A549 (cell line): ENCODE measurements around the gene MPP3. TPM values are rescaled to one million over a fixed set of nuclear protein-coding genes. Genes with fewer than 3 reads are reported as not detected.

Experiments used
- ATAC-seq, 2 experiments: fragments of 200-7000 bp in 1 of 2; fragments of >200 bp in 1 of 2; cut with Nextera tagmentation in 1 of 2; cut with Tn5 transposase in 1 of 2; 3 replicates each; pipeline versions ENCODE4 v1.8.0 to v1.9.1; 2018 to 2020; ENCODE audit warnings: mild to moderate bottlenecking in 1 of 2, moderate library complexity in 1 of 2
- CTCF ChIA-PET: fragments of 300-600 bp; sonication (Branson Sonifier 250); formaldehyde crosslinking; extraction: SDS; loops from one replicate; lab custom pipeline; 2021; ENCODE audit warnings: antibody characterized with exemption, inconsistent platforms; lab: Yijun Ruan, JAX
- POLR2A ChIA-PET: fragments of 350-600 bp; formaldehyde crosslinking; extraction: SDS; loops from one replicate; lab custom pipeline; 2021; ENCODE audit warnings: antibody characterized with exemption, inconsistent platforms; lab: Yijun Ruan, JAX
- DNase-seq, 2 experiments: peaks; one replicate each; pipeline versions ENCODE4 v3.0.0 to v3.0.0-alpha.2; 2011 to 2016; ENCODE audit warnings: low read depth in 1 of 2, low spot score in 1 of 2
- FAIRE-seq: peaks from 2 replicates; lab custom pipeline; 2011; peaks lifted over from hg19 to GRCh38; lab: Jason Lieb, UNC
- H3K27ac ChIP-seq, 2 experiments: fragments of >200 bp; sonication (Bioruptor Twin); formaldehyde crosslinking; 3 replicates each; pipeline ENCODE4 v1.5.1; 2016 to 2017
- H3K4me1 ChIP-seq: fragments of >200 bp; sonication (Bioruptor Twin); formaldehyde crosslinking; 3 replicates; pipeline ENCODE4 v1.6.1; 2016
- H3K4me2 ChIP-seq: fragments of >200 bp; sonication (Bioruptor Twin); formaldehyde crosslinking; 3 replicates; pipeline ENCODE4 v1.6.1; 2016
- H3K4me3 ChIP-seq: fragments of >200 bp; sonication (Bioruptor Twin); formaldehyde crosslinking; 3 replicates; pipeline ENCODE4 v1.5.1; 2016
- H3K9me3 ChIP-seq: fragments of >200 bp; sonication (Bioruptor Twin); formaldehyde crosslinking; 3 replicates; pipeline ENCODE4 v1.6.1; 2016
- ATOH8 ChIP-seq: fragments of 250-450 bp; sonication (Bioruptor Pico); IDR thresholded peaks from 2 replicates; pipeline ENCODE4 v1.5.0; 2020; ENCODE audit warnings: low read depth, mild to moderate bottlenecking, moderate library complexity
- CBX2 ChIP-seq: fragments of 200-600 bp; sonication (generic); IDR thresholded peaks from 2 replicates; pipeline ENCODE4 v1.6.1; 2016; ENCODE audit warnings: low read depth, mild to moderate bottlenecking, borderline replicate concordance
- CEBPB ChIP-seq, 2 experiments: fragments of >200 bp in 1 of 2; sonication (Bioruptor Twin) in 1 of 2; formaldehyde crosslinking in 1 of 2; IDR thresholded peaks; 2 replicates each; pipeline ENCODE4 v1.6.1; 2012 to 2016
- CHD2 ChIP-seq: fragments of 150-350 bp; IDR thresholded peaks from 2 replicates; pipeline ENCODE4 v1.6.1; 2014; ENCODE audit warnings: low read length; ENCODE audit not compliant: partially characterized antibody
- CTCF ChIP-seq: fragments of >200 bp; sonication (Bioruptor Twin); formaldehyde crosslinking; IDR thresholded peaks from 3 replicates; pipeline ENCODE4 v1.5.1; 2016
- ELK1 ChIP-seq: fragments of 150-350 bp; IDR thresholded peaks from 2 replicates; pipeline ENCODE4 v1.6.1; 2014; ENCODE audit warnings: low read depth, mild to moderate bottlenecking, low read length
- FOSB ChIP-seq: fragments of 250-450 bp; sonication (Bioruptor Pico); IDR thresholded peaks from 2 replicates; pipeline ENCODE4 v1.5.0; 2020; ENCODE audit warnings: mild to moderate bottlenecking, moderate library complexity
- GATA3 ChIP-seq: IDR thresholded peaks from 2 replicates; pipeline ENCODE4 v1.6.1; 2012; ENCODE audit warnings: borderline replicate concordance
- HMGXB4 ChIP-seq: fragments of 250-450 bp; sonication (Bioruptor Pico); IDR thresholded peaks from 2 replicates; pipeline ENCODE4 v1.5.0; 2021; ENCODE audit warnings: mild to moderate bottlenecking, moderate library complexity, borderline replicate concordance
- JUN ChIP-seq, 2 experiments: fragments of >200 bp; sonication (Bioruptor Twin); formaldehyde crosslinking; IDR thresholded peaks; 2 replicates in 1 of 2; 3 replicates in 1 of 2; pipeline ENCODE4 v1.6.1; 2016 to 2017
- PHF8 ChIP-seq: fragments of 200-600 bp; sonication (generic); IDR thresholded peaks from 2 replicates; pipeline ENCODE4 v1.6.1; 2016; ENCODE audit warnings: low read depth, mild to moderate bottlenecking, antibody characterized with exemption, moderate library complexity, borderline replicate concordance
- POLR2AphosphoS2 ChIP-seq: conservative IDR thresholded peaks from 2 replicates; pipeline ENCODE4 v1.6.1; 2012; ENCODE audit warnings: low read length, improper control_type of control experiment, inconsistent platforms
- RAD21 ChIP-seq, 2 experiments: fragments of >200 bp in 1 of 2; sonication (Bioruptor Twin) in 1 of 2; formaldehyde crosslinking in 1 of 2; IDR thresholded peaks in 1 of 2; conservative IDR thresholded peaks in 1 of 2; 2 replicates in 1 of 2; 3 replicates in 1 of 2; pipeline ENCODE4 v1.6.1; 2012 to 2018; ENCODE audit warnings: inconsistent platforms in 1 of 2
- RARB ChIP-seq: fragments of 250-450 bp; sonication (Bioruptor Pico); IDR thresholded peaks from 2 replicates; pipeline ENCODE4 v1.8.0; 2021; ENCODE audit warnings: mild to moderate bottlenecking, moderate library complexity
- SMC3 ChIP-seq: fragments of >200 bp; sonication (Bioruptor Twin); formaldehyde crosslinking; IDR thresholded peaks from 3 replicates; pipeline ENCODE4 v1.6.1; 2018; ENCODE audit warnings: inconsistent platforms
- SREBF2 ChIP-seq: fragments of 450-650 bp; IDR thresholded peaks from 2 replicates; pipeline ENCODE4 v1.6.1; 2014; ENCODE audit warnings: mild to moderate bottlenecking, moderate library complexity
- TFCP2L1 ChIP-seq: fragments of 250-450 bp; sonication (Bioruptor Pico); IDR thresholded peaks from 2 replicates; pipeline ENCODE4 v1.5.0; 2021; ENCODE audit warnings: mild to moderate bottlenecking
- ZFP36 ChIP-seq: fragments of 450-650 bp; IDR thresholded peaks from 2 replicates; pipeline ENCODE4 v1.6.1; 2014; ENCODE audit warnings: borderline replicate concordance; ENCODE audit not compliant: partially characterized antibody
- WGBS: methylation state at CpG from one replicate; pipeline ENCODE4 v1.1.6; 2017; ENCODE audit errors: missing lambda C conversion rate; 5-methylcytosine and 5-hydroxymethylcytosine counted together
- polyA plus RNA-seq, 4 experiments: library from polyadenylated mRNA; depleted of rRNA in 3 of 4; stranded (reverse); fragments of >200 nt; fragmentation: RNase III in 1 of 4; extraction: RNeasy Plus Mini Kit Qiagen cat#74134 plus additional on column Dnase treatment in 1 of 4; gene quantifications; 2 replicates in 3 of 4; 3 replicates in 1 of 4; pipeline ENCODE4 v1.2.3, GENCODE V29; 2011 to 2017
- TF ChIP-seq, protein P1 (sequence below): fragments of >200 bp; sonication (Bioruptor Twin); formaldehyde crosslinking; IDR thresholded peaks from 3 replicates; pipeline ENCODE4 v1.6.1; 2016

MPP3 gene
- polyA plus RNA-seq, 2 of the 4 experiments (the other 2 are of a cell fraction), result 15.5 to 21.4 TPM

- ATAC-seq (peak in 1 of 2 experiments; percentile 25; a peak in 1 of 6 replicates), DNase-seq (no peak), FAIRE-seq (no peak)
- Histone ChIP-seq H3K9me3 (no peaks in the 10 kb centered on the region), H3K4me3 (no peak overlapping the region), H3K4me2 (no peak overlapping the region), H3K4me1 (peaks cover 8% of the 10 kb centered on the region), H3K27ac (no peak overlapping the region)
- POLR2A ChIA-PET, result interaction anchor here (1.0 to 2.9 kb wide), 3 partner anchors 11 to 78 kb away, joined by 3 to 11 read pairs (median 3); partner anchors contain the start of gene DUSP3
- CTCF ChIA-PET, result interaction anchor here (0.7 to 13.9 kb wide), 31 partner anchors 8 to 349 kb away, joined by 3 to 220 read pairs (median 4); partner anchors contain the start of genes CD300LG, CFAP97D1, DUSP3 and SOST
- WGBS, result 74% methylated on average over 5 of the region's 5 CpGs
- TF ChIP-seq FOSB (CRISPR knock-in tag) (no peak), CBX2 (no peak), CTCF (no peak), CHD2 (no peak), ELK1 (no peak), GATA3 (no peak)
- TF ChIP-seq, protein P1, sequence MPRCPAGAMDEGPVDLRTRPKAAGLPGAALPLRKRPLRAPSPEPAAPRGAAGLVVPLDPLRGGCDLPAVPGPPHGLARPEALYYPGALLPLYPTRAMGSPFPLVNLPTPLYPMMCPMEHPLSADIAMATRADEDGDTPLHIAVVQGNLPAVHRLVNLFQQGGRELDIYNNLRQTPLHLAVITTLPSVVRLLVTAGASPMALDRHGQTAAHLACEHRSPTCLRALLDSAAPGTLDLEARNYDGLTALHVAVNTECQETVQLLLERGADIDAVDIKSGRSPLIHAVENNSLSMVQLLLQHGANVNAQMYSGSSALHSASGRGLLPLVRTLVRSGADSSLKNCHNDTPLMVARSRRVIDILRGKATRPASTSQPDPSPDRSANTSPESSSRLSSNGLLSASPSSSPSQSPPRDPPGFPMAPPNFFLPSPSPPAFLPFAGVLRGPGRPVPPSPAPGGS, result no peak
Measured at GRCh38 chr17:43767713-43768059, 65.3 kb downstream of the MPP3 start.

DNA sequence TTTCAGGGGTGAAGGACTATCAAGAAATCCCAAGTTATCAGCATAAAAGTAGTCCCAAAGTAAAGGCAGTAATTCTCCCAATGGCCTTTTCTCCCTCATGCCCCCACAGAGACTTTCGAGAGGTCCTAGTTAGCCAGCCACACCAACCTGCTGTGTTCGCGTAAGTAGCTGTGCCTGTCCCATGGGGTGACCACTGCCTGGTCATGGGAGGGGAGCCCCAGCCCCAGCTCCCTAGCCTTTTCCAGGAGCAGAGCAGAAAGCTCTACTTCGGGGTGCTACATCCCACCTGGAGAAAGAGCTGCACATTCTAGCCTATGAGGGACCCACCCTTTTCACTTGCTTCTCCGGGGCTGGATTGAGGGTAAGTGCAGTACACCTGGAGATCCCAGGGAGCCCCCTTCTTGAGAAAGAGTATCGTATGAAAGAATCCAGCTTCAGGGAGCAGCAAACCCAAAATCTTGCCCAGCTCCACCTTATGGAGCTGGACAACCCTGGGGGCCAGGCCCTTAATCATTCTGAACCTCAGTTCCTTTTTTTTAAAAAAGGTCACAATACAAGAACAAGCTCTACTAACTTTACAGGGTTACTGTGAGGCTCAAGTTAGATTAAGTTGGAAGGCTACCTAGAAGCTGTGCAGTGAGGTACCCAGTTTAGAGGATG is 65.8 kb downstream of the MPP3 start:
- 75% methylated on average over 6 of the region's 6 CpGs for WGBS
- Histone ChIP-seq H3K9me3 (no peaks in the 10 kb centered on the region), H3K4me3 (no peak overlapping the region), H3K4me1 (peaks cover 3% of the 10 kb centered on the region), H3K27ac (no peak overlapping the region), H3K4me2 (no peak overlapping the region)
- ATAC-seq (peak; percentile 9 to 13; a peak in 3 of 6 replicates), DNase-seq (no peak), FAIRE-seq (no peak)
- no peak for TF ChIP-seq SREBF2
- no peak for TF ChIP-seq JUN (IDR thresholded peaks at IDR 0.05)
- TF ChIP-seq PHF8, result no peak
- no peak for TF ChIP-seq ATOH8 (CRISPR knock-in tag)
- TF ChIP-seq POLR2AphosphoS2, result peak; percentile 64; the same call in 1 of the 2 replicates
- TF ChIP-seq GATA3, result no peak
- TF ChIP-seq CBX2, result no peak
- TF ChIP-seq CHD2, result no peak
- CTCF ChIA-PET, result interaction anchor here (0.6 to 13.9 kb wide), 42 partner anchors 8 to 366 kb away, joined by 3 to 220 read pairs (median 5); partner anchors contain the start of genes CD300LG, CFAP97D1, DUSP3 and SOST
- POLR2A ChIA-PET, result interaction anchor here (1.0 to 2.9 kb wide), 3 partner anchors 12 to 79 kb away, joined by 3 to 11 read pairs (median 3); partner anchors contain the start of gene DUSP3

DNA sequence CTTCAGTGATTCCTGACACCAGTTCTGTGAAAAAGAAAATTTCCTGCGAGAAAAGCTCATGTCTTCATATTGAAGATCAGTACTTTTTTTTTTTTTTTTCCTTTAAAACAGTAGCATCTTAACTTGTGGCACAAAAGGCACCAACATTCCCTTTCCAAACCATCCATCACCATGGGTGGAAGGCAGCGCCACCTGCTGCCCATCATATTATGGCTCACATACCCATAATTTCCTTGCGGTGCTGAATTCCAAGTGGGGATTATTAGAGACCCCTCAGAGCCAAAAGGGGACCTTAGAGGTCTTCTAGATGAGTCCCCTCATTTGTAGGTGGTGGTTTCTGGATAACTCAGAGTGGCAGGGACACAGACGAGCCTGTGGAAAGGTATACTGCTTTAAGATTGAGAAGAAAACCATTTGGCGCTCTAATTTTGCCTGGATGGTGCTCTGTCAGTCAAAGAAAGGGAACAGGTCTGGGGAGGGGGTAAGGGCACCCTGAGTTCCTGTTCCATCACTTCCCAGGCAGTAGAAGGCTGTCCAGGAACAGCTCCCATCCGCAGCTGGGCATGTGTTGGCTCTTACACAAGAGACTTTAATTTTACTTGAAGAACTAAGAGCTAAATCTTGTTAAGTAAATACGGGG is 66.4 kb downstream of the MPP3 start:
- H3K27ac ChIP-seq, result no peak overlapping the region
- no peak overlapping the region for H3K4me2 ChIP-seq
- peak; percentile 76 to 88 for DNase-seq
- ChIA-PET CTCF (interaction anchor here (0.6 to 13.9 kb wide), 68 partner anchors 9 to 952 kb away, joined by 3 to 220 read pairs (median 4); partner anchors contain the start of genes CD300LG, CFAP97D1, DUSP3 and SOST), POLR2A (interaction anchor here (0.6 to 2.9 kb wide), 5 partner anchors 12 to 303 kb away, joined by 3 to 11 read pairs (median 3); partner anchors contain the start of gene DUSP3)
- no peak overlapping the region for H3K4me3 ChIP-seq
- ATAC-seq, result peak; percentile 42 to 73; a peak in 4 of 6 replicates
- H3K9me3 ChIP-seq, result no peaks in the 10 kb centered on the region
- TF ChIP-seq CTCF (peak; percentile 96), HMGXB4 (CRISPR knock-in tag) (no peak), CEBPB (IDR thresholded peaks at IDR 0.05) (no peak), RAD21 (conservative IDR thresholded peaks at IDR 0.05 in 1 of 2, IDR thresholded peaks at IDR 0.05 in 1 of 2) (peak; percentile 35 to 64; a peak in 4 of 5 replicates), ZFP36 (no peak), SMC3 (peak; percentile 31; the same call in 1 of the 3 replicates), TFCP2L1 (CRISPR knock-in tag) (no peak), RARB (CRISPR knock-in tag) (no peak)
- peak; percentile 94 for FAIRE-seq
- 48% methylated on average over 7 of the region's 7 CpGs for WGBS
- H3K4me1 ChIP-seq, result no peaks in the 10 kb centered on the region
